Loucy (cell line): ENCODE measurements around the gene TOPAZ1.

Experiments
- H2AFZ ChIP-seq: fragments of 200-600 bp; sonication (generic); 2 replicates; pipeline ENCODE4 v1.6.0; 2016; ENCODE audit warnings: antibody characterized with exemption, mild to moderate bottlenecking, low read length, moderate library complexity
- H3F3A ChIP-seq: fragments of 200-600 bp; 2 replicates; pipeline ENCODE4 v1.6.0; 2016; ENCODE audit warnings: antibody characterized with exemption, low read depth, mild to moderate bottlenecking
- H3K27me3 ChIP-seq: fragments of 200-600 bp; sonication (generic); 2 replicates; pipeline ENCODE4 v1.6.1; 2014; ENCODE audit warnings: low read length, mild to moderate bottlenecking; ENCODE audit not compliant: insufficient read depth, poor library complexity, severe bottlenecking
- H3K36me3 ChIP-seq: fragments of 200-600 bp; sonication (generic); 2 replicates; pipeline ENCODE4 v1.6.1; 2016; ENCODE audit warnings: low read length; ENCODE audit not compliant: insufficient read depth
- H3K4me1 ChIP-seq: fragments of 200-600 bp; sonication (generic); 2 replicates; pipeline ENCODE4 v1.5.1; 2014; ENCODE audit warnings: low read length, mild to moderate bottlenecking; ENCODE audit not compliant: insufficient read depth, poor library complexity, severe bottlenecking
- H3K4me2 ChIP-seq: fragments of 200-600 bp; sonication (generic); 2 replicates; pipeline ENCODE4 v1.6.0; 2014; ENCODE audit warnings: antibody characterized with exemption, low read length, low read depth, mild to moderate bottlenecking; ENCODE audit not compliant: poor library complexity, severe bottlenecking
- H3K4me3 ChIP-seq: fragments of 200-600 bp; sonication (generic); 2 replicates; pipeline ENCODE4 v1.5.1; 2014; ENCODE audit warnings: low read length, mild to moderate bottlenecking, mixed read lengths; ENCODE audit not compliant: poor library complexity, severe bottlenecking
- H3K79me2 ChIP-seq: fragments of 200-600 bp; sonication (generic); 2 replicates; pipeline ENCODE4 v1.6.1; 2014; ENCODE audit warnings: low read length; ENCODE audit not compliant: insufficient read depth
- H3K9ac ChIP-seq: fragments of 200-600 bp; sonication (generic); 2 replicates; pipeline ENCODE4 v1.6.0; 2014; ENCODE audit warnings: mild to moderate bottlenecking, low read depth, low read length, moderate library complexity; ENCODE audit not compliant: poor library complexity, severe bottlenecking
- H3K9me2 ChIP-seq: fragments of 200-600 bp; sonication (generic); replicated peaks from 2 replicates; pipeline ENCODE4 v1.6.1; 2016; ENCODE audit warnings: low read depth, low read length, mixed read lengths
- H3K9me3 ChIP-seq: fragments of 200-600 bp; sonication (generic); 2 replicates; pipeline ENCODE4 v1.6.1; 2014; ENCODE audit warnings: mild to moderate bottlenecking, antibody characterized with exemption, low read length, low read depth; ENCODE audit not compliant: insufficient read depth
- H4K20me1 ChIP-seq: fragments of 200-600 bp; sonication (generic); 2 replicates; pipeline ENCODE4 v1.6.0; 2014; ENCODE audit warnings: antibody characterized with exemption, low read length, mild to moderate bottlenecking; ENCODE audit not compliant: insufficient read depth, poor library complexity, severe bottlenecking
- EZH2phosphoT487 ChIP-seq: fragments of 200-600 bp; IDR thresholded peaks from 2 replicates; pipeline ENCODE4 v1.6.1; 2018; ENCODE audit warnings: antibody characterized with exemption, mild to moderate bottlenecking, moderate library complexity, borderline replicate concordance
- TF ChIP-seq, protein P1 (sequence below): fragments of 200-600 bp; sonication (generic); conservative IDR thresholded peaks from 2 replicates; pipeline ENCODE4 v1.5.1; 2014; ENCODE audit warnings: mild to moderate bottlenecking, antibody characterized with exemption, low read length

The TOPAZ1 gene

GRCh38 chr3:44259404-44259803, 17.7 kb downstream of the TOPAZ1 start:
- H3K9me3 ChIP-seq = no peaks in the 10 kb centered on the region
- H3F3A ChIP-seq = no peaks in the 10 kb centered on the region
- no peaks in the 10 kb centered on the region for H3K36me3 ChIP-seq
- H3K4me3 ChIP-seq = no peak overlapping the region
- H3K9me2 ChIP-seq = no peaks in the 10 kb centered on the region
- TF ChIP-seq, protein P1, sequence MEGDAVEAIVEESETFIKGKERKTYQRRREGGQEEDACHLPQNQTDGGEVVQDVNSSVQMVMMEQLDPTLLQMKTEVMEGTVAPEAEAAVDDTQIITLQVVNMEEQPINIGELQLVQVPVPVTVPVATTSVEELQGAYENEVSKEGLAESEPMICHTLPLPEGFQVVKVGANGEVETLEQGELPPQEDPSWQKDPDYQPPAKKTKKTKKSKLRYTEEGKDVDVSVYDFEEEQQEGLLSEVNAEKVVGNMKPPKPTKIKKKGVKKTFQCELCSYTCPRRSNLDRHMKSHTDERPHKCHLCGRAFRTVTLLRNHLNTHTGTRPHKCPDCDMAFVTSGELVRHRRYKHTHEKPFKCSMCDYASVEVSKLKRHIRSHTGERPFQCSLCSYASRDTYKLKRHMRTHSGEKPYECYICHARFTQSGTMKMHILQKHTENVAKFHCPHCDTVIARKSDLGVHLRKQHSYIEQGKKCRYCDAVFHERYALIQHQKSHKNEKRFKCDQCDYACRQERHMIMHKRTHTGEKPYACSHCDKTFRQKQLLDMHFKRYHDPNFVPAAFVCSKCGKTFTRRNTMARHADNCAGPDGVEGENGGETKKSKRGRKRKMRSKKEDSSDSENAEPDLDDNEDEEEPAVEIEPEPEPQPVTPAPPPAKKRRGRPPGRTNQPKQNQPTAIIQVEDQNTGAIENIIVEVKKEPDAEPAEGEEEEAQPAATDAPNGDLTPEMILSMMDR = no peak
- TF ChIP-seq EZH2phosphoT487 = no peak
- H3K4me1 ChIP-seq = no peaks in the 10 kb centered on the region
- H3K27me3 ChIP-seq = no peaks in the 10 kb centered on the region
- no peak overlapping the region for H2AFZ ChIP-seq
- H3K4me2 ChIP-seq = no peak overlapping the region
- no peaks in the 10 kb centered on the region for H3K79me2 ChIP-seq
- no peaks in the 10 kb centered on the region for H4K20me1 ChIP-seq
- H3K9ac ChIP-seq = no peak overlapping the region

DNA sequence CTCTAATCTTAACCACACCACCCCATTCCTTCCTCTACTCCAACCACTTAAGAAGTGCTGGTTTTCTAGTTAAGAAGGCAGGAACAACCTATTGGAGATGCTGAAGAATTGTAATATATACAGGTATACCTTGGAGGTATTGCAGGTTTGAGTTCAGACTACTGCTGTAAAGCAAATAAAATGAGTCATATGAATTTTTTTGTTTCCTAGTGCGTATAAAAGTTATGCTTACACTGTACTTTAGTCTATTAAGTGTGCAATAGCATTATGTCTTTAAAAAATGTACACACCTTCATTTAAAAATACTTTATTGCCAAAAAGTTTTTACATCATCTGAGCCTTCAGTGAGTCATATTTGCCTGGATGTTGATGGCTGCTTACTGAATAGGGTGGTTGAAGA, 22.5 kb downstream of the TOPAZ1 start:
- Histone ChIP-seq H3K27me3 (no peaks in the 10 kb centered on the region), H3K9me2 (no peaks in the 10 kb centered on the region), H2AFZ (no peak overlapping the region), H3K36me3 (no peaks in the 10 kb centered on the region), H3K9ac (no peak overlapping the region), H4K20me1 (no peaks in the 10 kb centered on the region), H3K4me2 (no peak overlapping the region), H3K4me3 (no peak overlapping the region), H3F3A (no peaks in the 10 kb centered on the region), H3K4me1 (peaks cover 6% of the 10 kb centered on the region), H3K79me2 (no peaks in the 10 kb centered on the region), H3K9me3 (no peaks in the 10 kb centered on the region)
- TF ChIP-seq EZH2phosphoT487 = no peak
- TF ChIP-seq, protein P1 = no peak

DNA sequence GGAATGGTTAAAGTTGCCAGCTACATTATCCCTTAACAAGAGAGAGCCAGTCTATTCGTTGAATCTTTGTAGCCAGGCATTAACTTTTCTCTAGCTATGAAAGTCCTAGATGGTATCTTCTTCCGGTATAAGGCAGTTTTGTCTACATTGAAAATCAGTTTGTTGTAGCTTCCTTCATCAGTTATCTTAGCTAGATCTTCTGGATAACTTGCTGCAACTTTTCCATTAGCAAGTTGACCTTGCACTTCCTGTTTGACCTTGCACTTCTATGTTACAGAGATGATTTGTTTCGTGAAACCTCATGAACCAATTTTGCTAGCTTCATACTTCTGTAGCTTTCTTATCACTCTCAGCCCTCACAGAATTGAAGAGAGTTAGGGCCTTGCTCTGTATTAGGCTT, 24.1 kb downstream of the TOPAZ1 start:
- H3K79me2 ChIP-seq = no peaks in the 10 kb centered on the region
- no peaks in the 10 kb centered on the region for H3K9me2 ChIP-seq
- H3K4me3 ChIP-seq = no peak overlapping the region
- no peaks in the 10 kb centered on the region for H4K20me1 ChIP-seq
- no peaks in the 10 kb centered on the region for H3K36me3 ChIP-seq
- TF ChIP-seq EZH2phosphoT487 = no peak
- TF ChIP-seq, protein P1 = no peak
- H3K27me3 ChIP-seq = no peaks in the 10 kb centered on the region
- H3K9me3 ChIP-seq = no peaks in the 10 kb centered on the region
- peak overlapping the region; percentile 51; the same call in 1 of the 2 replicates for H2AFZ ChIP-seq
- H3K4me1 ChIP-seq = peaks cover 6% of the 10 kb centered on the region
- no peak overlapping the region for H3K4me2 ChIP-seq
- H3F3A ChIP-seq = no peaks in the 10 kb centered on the region
- no peak overlapping the region for H3K9ac ChIP-seq
